ENCODE measurements around the gene UBASH3A.

- no peak for TF ChIP-seq ZNF274 (IDR thresholded peaks at IDR 0.05; ENCODE audit: low read depth, low read length)
- no peak for TF ChIP-seq SUZ12 (IDR thresholded peaks at IDR 0.05; ENCODE audit: extremely low read depth, insufficient read depth, insufficient read length)
Observed at GRCh38 chr21:42409366-42409765, 5.7 kb downstream of the UBASH3A start.
